Right lobe of liver (tissue), 4 donors: ENCODE results near the gene USP1.

ENCODE experiments used
- CTCF ChIP-seq, 4 donors: fragments of 200-600 bp in 3 of 4; fragments of 450-650 bp in 1 of 4; IDR thresholded peaks; one replicate each; pipeline versions ENCODE4 v1.5.1 to v1.8.0; 2016 to 2022; ENCODE audit warnings: antibody characterized with exemption in 4 of 4, mild to moderate bottlenecking in 2 of 4
- POLR2A ChIP-seq: fragments of 450-650 bp; IDR thresholded peaks from one replicate; pipeline ENCODE4 v1.6.1; 2017; ENCODE audit warnings: antibody characterized with exemption, mild to moderate bottlenecking
- donor health status: DM: no; HTN: no; CAD: no.
- donor health status: DM: no; HTN: no; CAD: no.
- donor health status: DM: no; HTN: yes; CAD: no.

- TF ChIP-seq CTCF (IDR thresholded peaks at IDR 0.05) (no peak), POLR2A (no peak)
Observed at GRCh38 chr1:62457955-62458354, 21.1 kb downstream of the USP1 start.
